ENCODE results near the gene DPEP3. TPM values are rescaled to one million over a fixed set of nuclear protein-coding genes. Genes with fewer than 3 reads are reported as not detected.
"Not testable (repeated sequence)": the region's sequence is repeated elsewhere in the genome, so short reads cannot be mapped to it uniquely, and the experiment has no call there.

The DPEP3 gene
- total and polyA plus RNA-seq, 12 donors = 0.01 to 0.34 TPM; not detected in 10

DNA sequence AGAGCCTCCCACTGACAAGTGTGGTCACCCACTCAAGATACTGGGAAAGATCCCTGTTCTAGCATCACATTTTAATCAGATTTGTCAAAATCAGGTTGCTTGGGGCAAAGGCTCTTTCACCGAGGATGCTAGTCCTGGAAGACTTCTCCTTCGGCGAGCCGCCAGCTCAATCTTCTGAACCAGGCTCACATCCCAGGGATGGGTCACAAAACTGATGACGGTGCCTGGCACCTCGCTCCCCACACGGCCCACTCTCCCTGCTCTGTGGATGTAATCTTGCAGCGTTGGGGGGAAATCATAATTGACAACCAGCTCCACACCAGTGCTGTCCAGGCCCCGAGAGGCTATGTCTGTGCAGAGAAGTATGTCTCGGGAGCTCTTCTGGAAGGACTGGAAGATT lies 41.2 kb upstream of the DPEP3 start:
- peaks cover 5 to 33% (median 27%) of the 10 kb centered on the region in 9 donors for H3K4me1 ChIP-seq
- intact Hi-C loops (cut with DNase I) = loop anchor here in 1 of 10 donors (5.0 kb wide), 2 partner anchors 34 to 139 kb away; partner anchors contain the start of gene NRN1L
- no peaks in the 10 kb centered on the region for H3K9me3 ChIP-seq
- ATAC-seq = no peak
- H3K36me3 ChIP-seq = peaks cover 0 to 21% (median 0%) of the 10 kb centered on the region in 9 donors
- TF ChIP-seq, protein P1, sequence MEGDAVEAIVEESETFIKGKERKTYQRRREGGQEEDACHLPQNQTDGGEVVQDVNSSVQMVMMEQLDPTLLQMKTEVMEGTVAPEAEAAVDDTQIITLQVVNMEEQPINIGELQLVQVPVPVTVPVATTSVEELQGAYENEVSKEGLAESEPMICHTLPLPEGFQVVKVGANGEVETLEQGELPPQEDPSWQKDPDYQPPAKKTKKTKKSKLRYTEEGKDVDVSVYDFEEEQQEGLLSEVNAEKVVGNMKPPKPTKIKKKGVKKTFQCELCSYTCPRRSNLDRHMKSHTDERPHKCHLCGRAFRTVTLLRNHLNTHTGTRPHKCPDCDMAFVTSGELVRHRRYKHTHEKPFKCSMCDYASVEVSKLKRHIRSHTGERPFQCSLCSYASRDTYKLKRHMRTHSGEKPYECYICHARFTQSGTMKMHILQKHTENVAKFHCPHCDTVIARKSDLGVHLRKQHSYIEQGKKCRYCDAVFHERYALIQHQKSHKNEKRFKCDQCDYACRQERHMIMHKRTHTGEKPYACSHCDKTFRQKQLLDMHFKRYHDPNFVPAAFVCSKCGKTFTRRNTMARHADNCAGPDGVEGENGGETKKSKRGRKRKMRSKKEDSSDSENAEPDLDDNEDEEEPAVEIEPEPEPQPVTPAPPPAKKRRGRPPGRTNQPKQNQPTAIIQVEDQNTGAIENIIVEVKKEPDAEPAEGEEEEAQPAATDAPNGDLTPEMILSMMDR (IDR thresholded peaks at IDR 0.05) = no peak
- H3K27ac ChIP-seq = no peak overlapping the region
- WGBS, 2 donors = 90 to 94% methylated on average over 10 of the region's 10 CpGs
- peak overlapping the region in 3 of 10 donors; percentile 92 to 100 (median 98) for H3K4me3 ChIP-seq
- no peak for DNase-seq
- H3K27me3 ChIP-seq = no peaks in the 10 kb centered on the region

DNA sequence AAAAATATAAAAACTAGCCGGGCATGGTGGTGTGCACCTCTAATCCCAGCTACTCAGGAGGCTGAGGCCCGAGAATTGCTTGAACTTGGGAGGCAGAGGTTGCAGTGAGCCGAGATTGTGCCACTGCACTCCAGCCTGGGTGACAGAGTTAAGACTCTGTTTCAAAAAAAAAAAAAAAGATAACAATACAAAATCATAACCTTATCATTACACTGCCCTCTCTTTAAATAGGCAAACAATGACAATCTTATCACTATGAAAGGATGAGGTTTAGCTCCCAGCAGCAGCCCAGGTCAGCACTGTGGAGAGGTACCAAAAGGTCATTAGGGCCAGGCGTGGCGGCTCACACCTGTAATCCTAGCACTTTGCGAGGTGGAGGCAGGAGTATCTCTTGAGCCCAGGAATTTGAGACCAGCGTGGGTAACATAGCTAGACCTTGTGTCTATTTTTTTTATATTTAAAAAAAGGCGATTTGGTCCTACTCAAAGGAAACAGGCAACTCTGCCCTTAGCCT lies 38.9 kb upstream of the DPEP3 start:
- intact Hi-C loops (cut with DNase I) = no loop called here
- TF ChIP-seq, protein P1 (IDR thresholded peaks at IDR 0.05) = no peak
- no peak for ATAC-seq
- DNase-seq = no peak
- Histone ChIP-seq H3K4me3 (no peak overlapping the region), H3K36me3 (peaks cover 0 to 13% (median 0%) of the 10 kb centered on the region in 9 donors), H3K9me3 (no peaks in the 10 kb centered on the region), H3K27me3 (no peaks in the 10 kb centered on the region), H3K27ac (no peak overlapping the region), H3K4me1 (peaks cover 5 to 28% (median 26%) of the 10 kb centered on the region in 9 donors)
- WGBS, 2 donors = 67 to 69% methylated on average over 8 of the region's 8 CpGs

DNA sequence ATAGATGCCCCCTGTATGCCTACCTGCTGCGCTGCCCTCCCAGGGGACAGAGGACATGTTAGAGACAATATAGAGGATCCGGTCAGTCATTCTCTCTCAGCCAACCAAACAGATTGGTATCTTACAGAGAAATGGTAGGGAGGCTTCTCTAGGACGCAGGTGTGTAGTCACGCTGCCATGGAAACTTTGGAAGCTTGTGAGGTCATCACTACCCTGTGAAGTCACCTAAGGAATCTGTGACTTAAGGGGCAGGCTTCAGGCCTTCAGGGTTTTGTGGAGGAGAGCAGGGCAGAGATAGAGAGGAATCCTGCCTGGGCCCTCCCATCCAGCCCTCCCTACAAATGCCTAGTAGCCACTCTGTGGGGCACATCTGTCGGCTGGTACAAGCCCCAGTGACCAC lies 35.4 kb upstream of the DPEP3 start, which contains the start of gene DPEP2NB:
Gene DPEP2NB, minus strand, starts transcription at position 231 of the 400 bp plus-strand sequence. Its CDS starts 141 bp downstream, at position 90.
- Histone ChIP-seq H3K9me3 (no peaks in the 10 kb centered on the region), H3K27me3 (no peaks in the 10 kb centered on the region), H3K36me3 (no peaks in the 10 kb centered on the region), H3K4me3 (no peak within 1 kb of the TSS), H3K4me1 (peaks cover 0 to 15% (median 0%) of the 10 kb centered on the region in 9 donors), H3K27ac (no peak within 1 kb of the TSS)
- ATAC-seq (no peak), DNase-seq (no peak)
- intact Hi-C loops (cut with DNase I) = no loop called here
- TF ChIP-seq, protein P1 (IDR thresholded peaks at IDR 0.05) = no peak
- 87 to 88% methylated on average over 5 of the region's 5 CpGs for WGBS, 2 donors

DNA sequence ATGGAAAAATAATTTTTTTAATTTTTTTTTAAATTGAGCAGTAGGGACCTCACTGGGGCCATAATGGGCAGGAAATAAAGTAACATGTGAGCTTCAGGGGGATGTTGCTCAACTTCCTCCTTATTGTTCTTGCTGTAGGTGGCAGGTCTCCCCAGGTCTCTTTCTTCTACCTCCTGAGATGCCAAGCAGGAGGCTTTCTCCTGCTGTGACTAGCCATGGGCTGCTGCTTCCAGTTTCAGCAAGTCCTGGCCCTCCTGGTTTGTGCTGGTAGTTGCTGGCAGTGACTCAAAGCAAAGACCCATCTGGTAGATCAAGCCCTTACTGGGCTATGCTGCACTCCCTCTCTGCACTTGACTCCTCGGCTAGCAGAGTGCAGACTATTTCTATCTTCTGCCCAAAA lies 33.1 kb upstream of the DPEP3 start:
- Histone ChIP-seq H3K27ac (peak overlapping the region in 2 of 10 donors; percentile 22 to 82), H3K9me3 (no peaks in the 10 kb centered on the region), H3K4me3 (no peak overlapping the region), H3K36me3 (no peaks in the 10 kb centered on the region), H3K27me3 (no peaks in the 10 kb centered on the region), H3K4me1 (peaks cover 0 to 15% (median 0%) of the 10 kb centered on the region in 9 donors)
- WGBS, 2 donors = 52 to 73% methylated on average over 1 of the region's 1 CpG
- DNase-seq (no peak), ATAC-seq (peak in 2 of 8 donors; percentile 37 to 68)
- TF ChIP-seq, protein P1 (IDR thresholded peaks at IDR 0.05) = no peak
- intact Hi-C loops (cut with DNase I) = no loop called here

DNA sequence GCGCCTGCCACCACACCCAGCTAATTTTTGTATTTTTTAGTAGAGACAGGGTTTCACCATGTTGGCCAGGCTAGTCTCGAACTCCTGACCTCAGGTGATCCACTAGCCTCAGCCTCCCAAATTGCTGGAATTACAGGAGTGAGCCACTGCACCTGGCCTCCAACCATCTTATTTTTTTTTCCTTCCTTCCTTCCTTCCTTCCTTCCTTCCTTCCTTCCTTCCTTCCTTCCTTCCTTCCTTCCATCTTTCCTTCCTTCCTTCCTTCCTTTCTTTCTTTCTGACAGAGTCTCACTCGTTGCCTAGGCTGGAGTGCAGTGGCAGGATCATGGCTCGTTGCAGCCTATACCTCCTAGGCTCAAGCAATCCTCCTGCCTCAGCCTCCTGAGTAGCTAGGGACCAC lies 29.6 kb upstream of the DPEP3 start:
- DNase-seq; H3K4me3 ChIP-seq; H3K27ac ChIP-seq; intact Hi-C loops (cut with DNase I); ATAC-seq; H3K9me3 ChIP-seq; H3K36me3 ChIP-seq; H3K27me3 ChIP-seq: not testable (repeated sequence)
- H3K4me1 ChIP-seq = peaks cover 0 to 41% (median 0%) of the 10 kb centered on the region in 9 donors
- WGBS, 2 donors = 73 to 84% methylated on average over 4 of the region's 4 CpGs
